Measurements from ENCODE around the gene SEL1L3.

The SEL1L3 gene

DNA sequence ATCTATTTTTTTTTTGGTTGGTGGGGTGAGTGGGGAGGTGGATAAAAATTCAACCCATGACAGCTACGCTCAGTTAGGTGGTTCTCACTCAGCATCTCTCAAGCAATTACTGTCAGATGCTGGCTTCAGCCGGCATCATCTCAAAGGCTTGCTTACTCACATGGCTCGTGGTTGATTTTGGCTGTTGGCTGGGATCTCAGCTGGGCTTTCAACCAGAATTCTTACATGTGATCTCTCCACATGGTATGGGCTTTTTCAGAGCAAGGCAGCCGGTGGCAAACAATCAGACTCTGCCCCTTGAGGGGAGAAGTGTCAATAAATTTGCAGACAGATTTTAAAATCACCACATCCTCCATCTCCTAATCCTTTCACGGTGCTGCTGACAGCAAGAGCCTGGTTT lies 159.9 kb downstream of the SEL1L3 start:
- no peak for DNase-seq (ENCODE audit: low spot score)
- in situ Hi-C loops (cut with MboI; ENCODE audit: low sequenced_read_pairs, unreplicated experiment): no loop called here
- TF ChIP-seq CTCF (IDR thresholded peaks at IDR 0.05; ENCODE audit: borderline replicate concordance, control extremely low read depth, extremely low read depth, insufficient read depth, missing control alignments): no peak

DNA sequence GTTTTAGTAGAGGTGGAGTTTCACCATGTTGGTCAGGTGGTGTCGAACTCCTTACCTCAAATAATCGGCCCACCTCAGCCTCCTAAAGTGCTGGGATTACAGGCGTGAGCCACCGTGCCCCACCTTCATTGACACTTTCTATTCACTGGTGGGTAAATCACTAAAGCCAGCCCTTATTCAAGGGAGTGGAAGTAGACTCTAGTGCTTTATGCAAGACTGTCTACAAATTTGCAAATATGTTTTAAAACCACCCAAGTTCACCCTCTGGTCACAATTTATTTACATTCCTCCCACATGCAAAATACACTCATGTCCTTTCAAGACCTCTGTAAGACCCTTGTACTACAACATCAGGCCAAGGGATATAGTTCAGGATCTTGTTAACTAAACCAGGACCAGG lies 162.1 kb downstream of the SEL1L3 start:
- DNase-seq (ENCODE audit: low spot score): no peak
- TF ChIP-seq CTCF (IDR thresholded peaks at IDR 0.05; ENCODE audit: borderline replicate concordance, control extremely low read depth, extremely low read depth, insufficient read depth, missing control alignments): no peak
- in situ Hi-C loops (cut with MboI; ENCODE audit: low sequenced_read_pairs, unreplicated experiment): no loop called here

GRCh38 chr4:25697516-25697915 lies 165.3 kb downstream of the SEL1L3 start:
- DNase-seq (ENCODE audit: low spot score): no peak
- TF ChIP-seq CTCF (IDR thresholded peaks at IDR 0.05; ENCODE audit: borderline replicate concordance, control extremely low read depth, extremely low read depth, insufficient read depth, missing control alignments): no peak
- in situ Hi-C loops (cut with MboI; ENCODE audit: low sequenced_read_pairs, unreplicated experiment): no loop called here
